Measurements from ENCODE around the gene ADGRD1.

Gene ADGRD1

GRCh38 chr12:130966443-130967030 is 12.8 kb downstream of the ADGRD1 start:
- no peak for DNase-seq (ENCODE audit: low spot score)

DNA sequence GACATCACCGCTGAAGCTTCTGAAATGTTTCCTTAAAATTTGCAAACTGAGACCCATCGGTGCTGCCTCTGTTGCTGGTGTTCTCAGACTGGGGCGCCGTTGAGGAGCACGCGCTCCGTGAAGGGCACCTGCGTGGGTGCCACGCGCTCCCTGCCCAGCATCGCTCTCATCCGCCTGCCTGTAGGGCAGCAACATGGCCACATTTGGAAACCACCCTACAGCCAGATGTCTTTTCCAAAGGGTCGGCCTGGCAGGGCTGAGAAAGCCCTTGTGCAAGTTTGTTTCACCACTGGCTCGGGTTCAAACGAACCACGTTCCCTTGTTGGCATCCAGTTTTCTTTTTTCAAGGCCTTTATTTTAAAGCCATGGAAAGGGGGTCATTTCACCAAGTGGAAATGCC is 13.9 kb downstream of the ADGRD1 start:
- DNase-seq (ENCODE audit: low spot score), result no peak

- DNase-seq (ENCODE audit: low spot score), result no peak
These were observed 14.9 kb downstream of the ADGRD1 start for GRCh38 chr12:130968611-130969010.

GRCh38 chr12:130969223-130969622 is 15.5 kb downstream of the ADGRD1 start:
- no peak for DNase-seq (ENCODE audit: low spot score)

GRCh38 chr12:130970165-130970907 is 16.6 kb downstream of the ADGRD1 start:
- no peak for DNase-seq (ENCODE audit: low spot score)

DNA sequence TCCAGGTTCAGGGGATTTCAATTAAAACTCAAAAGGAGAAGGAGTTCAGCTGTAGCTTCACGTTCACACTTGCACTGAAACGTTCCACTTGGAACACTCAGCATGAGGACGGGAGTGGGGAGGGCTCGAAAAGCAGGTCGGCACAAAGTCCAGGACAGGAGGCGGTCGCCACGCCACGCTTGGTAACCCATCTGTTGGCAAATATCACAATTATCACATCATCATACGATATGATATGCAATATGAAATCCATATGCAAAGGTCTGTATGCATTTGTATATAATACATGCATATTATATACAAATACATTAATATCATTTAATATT is 17.2 kb downstream of the ADGRD1 start:
- DNase-seq (ENCODE audit: low spot score), result no peak

DNA sequence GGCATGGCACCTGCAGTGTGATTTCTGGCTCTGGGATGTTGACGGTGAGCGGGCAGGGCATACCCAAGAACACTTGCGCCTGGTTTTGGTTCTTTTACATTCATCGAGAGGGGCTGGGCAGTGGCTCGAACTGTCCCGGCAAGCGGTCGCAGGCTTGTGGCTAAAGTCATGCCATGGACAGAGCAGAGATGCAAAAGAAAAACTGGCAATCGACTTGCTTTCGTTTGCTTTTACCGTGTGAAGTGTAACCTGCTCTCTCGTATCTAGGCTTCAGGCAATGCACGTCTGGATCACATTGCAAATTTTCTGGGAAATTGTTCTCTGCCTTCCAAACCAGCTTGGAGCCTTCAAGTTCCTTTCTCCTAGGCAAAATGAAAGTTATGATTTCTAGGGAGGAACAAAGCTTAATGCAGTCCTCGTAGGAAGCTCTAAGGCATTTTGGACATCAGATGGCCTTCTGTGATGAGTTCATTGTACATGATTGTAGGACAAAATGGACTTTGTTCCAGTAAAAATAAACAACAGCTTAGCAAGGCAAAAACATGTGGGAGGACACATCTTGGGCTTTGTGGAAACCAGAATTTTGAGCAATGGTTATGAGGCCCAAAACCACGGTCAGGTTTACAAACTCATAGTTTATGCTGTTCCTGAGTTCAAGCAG is 18.3 kb downstream of the ADGRD1 start:
- no peak for DNase-seq (ENCODE audit: low spot score)

- DNase-seq (ENCODE audit: low spot score), result no peak
These were observed 18.9 kb downstream of the ADGRD1 start for GRCh38 chr12:130972586-130972950.

GRCh38 chr12:130973109-130973508 is 19.4 kb downstream of the ADGRD1 start:
- DNase-seq (ENCODE audit: low spot score), result no peak

GRCh38 chr12:130973906-130974305 is 20.2 kb downstream of the ADGRD1 start:
- DNase-seq (ENCODE audit: low spot score), result no peak

GRCh38 chr12:130975116-130975515 is 21.4 kb downstream of the ADGRD1 start:
- DNase-seq (ENCODE audit: low spot score), result no peak

DNA sequence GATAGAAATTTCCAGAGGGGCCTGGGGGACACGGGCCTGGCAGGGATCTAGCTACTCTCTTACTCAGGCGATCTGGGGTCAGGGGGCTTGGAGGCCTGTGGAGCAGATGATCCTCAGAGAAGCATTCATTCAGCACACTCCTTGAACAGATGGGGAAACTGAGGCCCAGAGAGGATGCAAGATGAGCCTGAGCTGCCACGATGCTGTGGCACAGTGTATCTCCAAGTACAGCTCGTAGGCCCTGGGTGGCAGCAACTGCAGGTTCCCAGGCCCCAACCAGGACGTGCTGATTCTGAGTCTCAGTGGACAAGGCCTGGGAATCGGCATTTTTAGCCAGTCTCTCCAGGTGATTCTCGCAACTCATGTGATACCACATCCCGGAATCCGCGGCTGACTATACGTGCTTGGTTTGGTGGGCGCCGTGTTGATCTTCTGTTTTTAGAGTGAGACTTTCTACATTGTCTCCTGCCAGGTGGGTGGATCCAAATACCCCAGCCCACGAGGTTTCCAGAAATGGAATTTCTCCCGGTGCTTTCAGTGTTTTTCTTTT is 22.5 kb downstream of the ADGRD1 start:
- DNase-seq (ENCODE audit: low spot score), result no peak

DNA sequence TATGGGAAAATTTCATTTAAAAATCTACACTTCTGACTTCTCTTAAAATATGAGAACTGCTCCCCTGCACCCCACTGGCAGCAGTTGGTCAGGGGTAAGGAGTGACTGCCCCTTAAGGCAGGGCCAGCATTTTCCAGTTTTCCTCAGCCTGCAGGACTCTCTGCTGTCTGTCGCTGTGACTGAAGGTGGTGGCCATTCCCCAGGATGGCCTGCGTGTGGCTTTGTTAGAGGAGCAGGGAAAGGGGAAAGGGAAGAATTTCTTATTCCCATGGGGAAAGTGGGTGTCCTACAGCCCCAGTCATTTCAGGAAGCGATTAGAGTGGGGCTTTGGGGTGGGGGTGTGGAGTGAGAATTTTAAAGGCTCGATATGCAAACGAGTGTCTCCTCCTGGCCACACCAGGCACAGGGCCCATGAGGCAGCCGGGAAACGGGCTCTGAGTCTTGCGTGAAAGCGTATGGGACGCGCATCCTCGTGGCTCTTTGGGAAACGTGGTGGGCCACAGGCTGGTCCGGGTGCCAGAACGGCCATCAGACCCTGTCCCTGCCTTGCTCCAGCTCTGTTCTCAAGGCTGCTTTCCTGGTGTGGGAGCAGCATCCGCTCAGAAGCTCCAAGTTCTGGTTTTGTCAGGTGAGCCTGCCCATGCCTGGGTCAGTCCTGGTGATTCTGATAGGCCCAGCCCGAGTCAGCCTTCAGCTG is 23.5 kb downstream of the ADGRD1 start:
- DNase-seq (ENCODE audit: low spot score), result no peak

DNA sequence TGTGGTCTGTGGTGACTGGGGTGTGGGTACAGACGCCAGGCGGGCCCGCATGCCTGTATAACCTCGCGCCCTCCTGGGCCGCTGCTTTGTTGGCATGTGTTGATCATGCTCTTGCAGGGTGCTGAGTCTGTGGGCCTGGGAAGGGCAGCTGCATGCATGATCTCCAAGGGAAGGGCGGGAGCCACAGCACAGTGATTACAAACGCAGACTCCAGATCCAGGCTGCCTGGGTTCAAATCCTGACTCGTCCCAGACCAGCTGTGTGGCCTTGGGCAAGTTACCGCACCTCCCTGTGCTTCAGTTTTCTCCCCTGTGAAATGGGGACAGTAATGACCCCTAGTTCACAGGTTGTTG is 24.0 kb downstream of the ADGRD1 start:
- DNase-seq (ENCODE audit: low spot score), result no peak

GRCh38 chr12:130978785-130979184 is 25.1 kb downstream of the ADGRD1 start:
- no peak for DNase-seq (ENCODE audit: low spot score)

DNA sequence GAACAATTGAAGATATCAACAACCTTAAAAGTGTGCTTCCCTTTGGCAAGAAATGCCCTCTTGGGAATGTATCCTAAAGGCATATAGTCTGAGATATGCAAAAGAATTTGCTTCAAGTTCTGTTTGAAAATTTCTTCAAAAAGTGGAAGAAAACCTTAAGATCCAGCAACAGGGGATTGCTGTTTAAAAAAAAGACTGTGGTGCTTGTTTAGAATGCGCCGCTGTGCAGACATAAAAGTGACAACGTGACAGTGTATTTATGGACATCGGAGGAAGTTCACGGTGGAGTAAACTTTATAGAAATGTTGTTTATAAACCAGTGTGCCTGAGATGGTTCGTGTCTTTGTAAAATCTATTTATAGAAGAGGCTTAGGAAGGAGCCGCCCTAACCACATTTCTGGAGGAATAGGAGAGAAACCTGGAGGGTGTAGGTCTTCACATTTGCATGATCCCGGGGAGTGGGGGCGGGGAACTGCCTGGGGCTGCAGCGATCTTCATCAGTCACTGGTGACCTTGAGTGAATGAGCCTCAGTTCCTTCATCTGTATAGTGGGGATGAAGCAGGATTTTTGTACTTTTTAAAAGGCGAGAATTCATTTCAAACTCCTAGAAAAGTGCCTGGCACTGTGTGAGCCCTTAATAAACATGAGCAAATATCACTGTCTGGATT is 27.5 kb downstream of the ADGRD1 start:
- DNase-seq (ENCODE audit: low spot score), result no peak

DNA sequence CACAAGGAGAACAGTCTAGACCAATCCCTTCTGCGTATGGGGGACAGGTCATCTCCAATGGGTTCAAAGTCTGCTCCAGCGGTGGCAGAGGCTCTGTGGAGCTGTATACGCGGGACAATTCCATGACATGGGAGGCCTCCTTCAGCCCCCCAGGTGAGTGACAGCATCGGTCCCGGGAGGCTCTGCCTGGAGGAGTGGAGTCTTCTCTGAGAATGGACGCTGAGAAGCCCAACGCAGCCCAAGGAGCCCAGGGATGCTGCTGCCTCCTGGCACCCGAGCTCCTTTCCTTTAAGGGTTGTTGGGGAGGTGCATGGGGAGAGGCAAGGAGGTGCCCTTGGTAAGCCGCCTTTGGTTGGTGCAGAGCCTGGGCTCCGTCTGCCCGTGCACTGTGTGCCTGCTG is 28.2 kb downstream of the ADGRD1 start:
- DNase-seq (ENCODE audit: low spot score), result no peak

DNA sequence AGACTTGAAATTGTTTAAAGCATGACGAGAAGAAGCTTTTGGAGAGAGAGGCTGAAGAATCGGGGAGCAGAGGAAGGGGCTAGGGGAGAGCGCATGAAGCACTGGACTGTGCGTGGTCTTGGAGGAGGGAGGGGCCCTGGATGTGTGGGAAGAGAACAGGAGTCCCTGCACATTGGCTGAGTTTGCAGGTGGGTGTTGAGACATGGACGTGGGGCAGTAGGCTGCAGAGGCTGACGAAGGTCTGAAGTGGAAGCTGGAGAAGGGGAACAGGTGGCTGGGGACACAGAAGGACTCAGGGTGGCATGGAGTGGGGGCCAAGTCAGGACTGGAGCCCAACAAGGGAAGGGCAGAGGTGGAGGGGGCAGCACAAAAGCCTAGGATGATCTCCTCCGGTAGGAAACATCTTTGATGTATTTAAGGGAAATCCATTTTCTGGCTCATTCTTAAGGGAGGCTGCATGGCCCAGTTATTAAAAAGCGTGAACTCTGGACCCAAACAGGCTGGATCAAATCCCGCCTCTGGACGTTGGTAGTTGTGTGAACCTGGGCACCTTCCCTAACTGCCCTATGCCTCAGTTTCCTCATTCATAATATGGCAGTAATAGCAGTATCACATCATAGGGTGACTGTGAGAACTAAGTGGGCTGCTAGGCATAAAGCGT is 29.0 kb downstream of the ADGRD1 start:
- DNase-seq (ENCODE audit: low spot score), result no peak

- no peak for DNase-seq (ENCODE audit: low spot score)
These were observed 29.8 kb downstream of the ADGRD1 start for GRCh38 chr12:130983328-130984017.

- no peak for DNase-seq (ENCODE audit: low spot score)
These were observed 30.7 kb downstream of the ADGRD1 start for GRCh38 chr12:130984183-130985058.

All from GM03348 (cell line).